SK-N-SH (cell line): ENCODE data around the gene INPP5A.

Experiments used
- CTCF ChIP-seq: fragments of 200-600 bp; sonication (generic); IDR thresholded peaks from 2 replicates; pipeline ENCODE4 v1.6.1; 2017; ENCODE audit warnings: antibody characterized with exemption, mild to moderate bottlenecking, moderate library complexity
- EP300 ChIP-seq, 2 experiments: IDR thresholded peaks; 2 replicates each; pipeline versions ENCODE4 v1.4.0 to v1.6.1; 2012; ENCODE audit warnings: borderline replicate concordance in 1 of 2, low read depth in 1 of 2, low read length in 1 of 2
- RXRA ChIP-seq: IDR thresholded peaks from 2 replicates; pipeline ENCODE4 v1.4.0; 2012; ENCODE audit warnings: low read depth, mild to moderate bottlenecking, borderline replicate concordance

GRCh38 chr10:132755166-132755711 is 217.7 kb downstream of the INPP5A start:
- TF ChIP-seq EP300 (IDR thresholded peaks at IDR 0.05; ENCODE audit: borderline replicate concordance in 1 of 2, low read depth in 1 of 2, low read length in 1 of 2) (no peak), CTCF (no peak), RXRA (no peak)
